HEK293T (cell line): ENCODE data around the gene LRRC43.

ENCODE experiments used
- CTCF ChIA-PET: fragments of 350-600 bp; formaldehyde crosslinking; extraction: SDS; loops from one replicate; lab custom pipeline; 2021; ENCODE audit warnings: antibody characterized with exemption, inconsistent platforms; lab: Yijun Ruan, JAX
- POLR2A ChIA-PET: fragments of 350-600 bp; formaldehyde crosslinking; extraction: SDS; loops from one replicate; lab custom pipeline; 2020; ENCODE audit warnings: antibody characterized with exemption, inconsistent platforms; lab: Yijun Ruan, JAX
- DNase-seq: peaks from one replicate; pipeline ENCODE4 v3.0.0; 2012; ENCODE audit warnings: mixed read lengths; ENCODE audit errors: extremely low spot score
- ARNT ChIP-seq: fragments of 450-650 bp; IDR thresholded peaks from 2 replicates; pipeline ENCODE4 v1.6.1; 2017; ENCODE audit warnings: mild to moderate bottlenecking
- BHLHE40 ChIP-seq: fragments of 450-650 bp; IDR thresholded peaks from 2 replicates; pipeline ENCODE4 v1.6.1; 2016; ENCODE audit warnings: mild to moderate bottlenecking, moderate library complexity, borderline replicate concordance
- CTBP1 ChIP-seq: fragments of 450-650 bp; IDR thresholded peaks from 2 replicates; pipeline ENCODE4 v1.6.1; 2016; ENCODE audit warnings: borderline replicate concordance
- ELF4 ChIP-seq: fragments of 450-650 bp; IDR thresholded peaks from 2 replicates; pipeline ENCODE4 v1.6.1; 2017; ENCODE audit warnings: antibody characterized with exemption
- FOXA1 ChIP-seq: fragments of 450-650 bp; IDR thresholded peaks from 2 replicates; pipeline ENCODE4 v1.6.1; 2016; ENCODE audit warnings: mild to moderate bottlenecking
- FOXK2 ChIP-seq: fragments of 450-650 bp; IDR thresholded peaks from 2 replicates; pipeline ENCODE4 v1.6.1; 2016; ENCODE audit warnings: mild to moderate bottlenecking
- FOXM1 ChIP-seq: fragments of 450-650 bp; IDR thresholded peaks from 2 replicates; pipeline ENCODE4 v1.6.1; 2017; ENCODE audit warnings: mild to moderate bottlenecking, borderline replicate concordance
- HDGF ChIP-seq: fragments of 450-650 bp; IDR thresholded peaks from 2 replicates; pipeline ENCODE4 v1.6.1; 2017; ENCODE audit warnings: antibody characterized with exemption, borderline replicate concordance
- L3MBTL2 ChIP-seq: fragments of 450-650 bp; conservative IDR thresholded peaks from 2 replicates; pipeline ENCODE4 v1.6.1; 2016; ENCODE audit warnings: mild to moderate bottlenecking
- LEF1 ChIP-seq: fragments of 450-650 bp; IDR thresholded peaks from 2 replicates; pipeline ENCODE4 v1.6.1; 2017; ENCODE audit warnings: mild to moderate bottlenecking, borderline replicate concordance
- NFRKB ChIP-seq: fragments of 450-650 bp; IDR thresholded peaks from 2 replicates; pipeline ENCODE4 v1.6.1; 2016; ENCODE audit warnings: mild to moderate bottlenecking, moderate library complexity
- PKNOX1 ChIP-seq: fragments of 450-650 bp; IDR thresholded peaks from 2 replicates; pipeline ENCODE4 v1.6.1; 2016
- SP1 ChIP-seq: fragments of 450-650 bp; IDR thresholded peaks from 2 replicates; pipeline ENCODE4 v1.6.1; 2017
- SUZ12 ChIP-seq: fragments of 450-650 bp; IDR thresholded peaks from 2 replicates; pipeline ENCODE4 v1.6.1; 2016; ENCODE audit warnings: mild to moderate bottlenecking
- TARDBP ChIP-seq: fragments of 450-650 bp; IDR thresholded peaks from 2 replicates; pipeline ENCODE4 v1.6.1; 2016
- ZNF384 ChIP-seq: fragments of 450-650 bp; IDR thresholded peaks from 2 replicates; pipeline ENCODE4 v1.6.1; 2016

LRRC43 gene

GRCh38 chr12:122182887-122183587 is at the start of gene LRRC43:
TSS of gene LRRC43 (plus strand) at chr12:122183123. CDS start at chr12:122183145, 22 bp downstream.
- no peak for DNase-seq
- no peak for TF ChIP-seq SUZ12
- TF ChIP-seq NFRKB, result no peak
- TF ChIP-seq ZNF384, result no peak
- no peak for TF ChIP-seq TARDBP
- TF ChIP-seq PKNOX1, result no peak
- TF ChIP-seq ARNT, result no peak
- no peak for TF ChIP-seq ELF4
- TF ChIP-seq BHLHE40, result no peak
- TF ChIP-seq SP1, result no peak
- no peak for TF ChIP-seq FOXM1
- TF ChIP-seq LEF1, result no peak
- ChIA-PET POLR2A (no interaction called here), CTCF (no interaction called here)

DNA sequence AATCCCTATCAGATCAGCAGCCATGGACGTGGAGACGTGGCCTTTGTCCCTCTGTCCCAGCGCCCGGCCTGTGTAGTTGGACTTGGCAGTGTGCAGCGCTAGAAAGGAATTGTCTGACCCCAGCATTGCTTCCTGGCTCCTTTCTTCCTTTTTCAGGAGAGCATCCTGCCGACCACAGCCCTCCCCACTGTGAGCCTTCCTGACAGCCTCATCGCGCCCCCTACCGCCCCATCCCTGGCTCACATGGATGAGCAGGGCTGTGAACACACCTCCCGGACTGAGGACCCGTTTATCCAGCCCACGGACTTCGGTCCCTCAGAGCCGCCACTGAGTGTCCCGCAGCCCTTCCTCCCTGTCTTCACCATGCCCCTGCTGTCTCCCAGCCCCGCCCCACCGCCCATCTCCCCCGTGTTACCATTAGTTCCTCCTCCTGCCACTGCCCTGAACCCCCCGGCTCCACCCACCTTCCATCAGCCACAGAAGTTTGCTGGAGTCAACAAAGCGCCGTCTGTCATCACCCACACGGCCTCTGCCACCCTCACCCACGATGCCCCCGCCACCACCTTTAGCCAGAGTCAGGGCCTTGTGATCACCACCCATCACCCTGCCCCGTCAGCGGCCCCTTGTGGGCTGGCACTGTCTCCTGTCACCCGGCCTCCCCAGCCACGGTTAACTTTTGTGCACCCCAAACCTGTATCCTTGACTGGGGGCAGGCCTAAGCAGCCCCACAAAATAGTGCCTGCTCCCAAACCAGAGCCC is 49.6 kb upstream of the LRRC43 start:
- no peak for DNase-seq
- no peak for TF ChIP-seq CTBP1
- TF ChIP-seq TARDBP, result no peak
- TF ChIP-seq FOXM1, result no peak
- TF ChIP-seq FOXK2, result no peak
- TF ChIP-seq FOXA1, result no peak
- no peak for TF ChIP-seq ELF4
- TF ChIP-seq LEF1, result no peak
- no peak for TF ChIP-seq ARNT
- POLR2A ChIA-PET, result no interaction called here
- CTCF ChIA-PET, result no interaction called here

DNA sequence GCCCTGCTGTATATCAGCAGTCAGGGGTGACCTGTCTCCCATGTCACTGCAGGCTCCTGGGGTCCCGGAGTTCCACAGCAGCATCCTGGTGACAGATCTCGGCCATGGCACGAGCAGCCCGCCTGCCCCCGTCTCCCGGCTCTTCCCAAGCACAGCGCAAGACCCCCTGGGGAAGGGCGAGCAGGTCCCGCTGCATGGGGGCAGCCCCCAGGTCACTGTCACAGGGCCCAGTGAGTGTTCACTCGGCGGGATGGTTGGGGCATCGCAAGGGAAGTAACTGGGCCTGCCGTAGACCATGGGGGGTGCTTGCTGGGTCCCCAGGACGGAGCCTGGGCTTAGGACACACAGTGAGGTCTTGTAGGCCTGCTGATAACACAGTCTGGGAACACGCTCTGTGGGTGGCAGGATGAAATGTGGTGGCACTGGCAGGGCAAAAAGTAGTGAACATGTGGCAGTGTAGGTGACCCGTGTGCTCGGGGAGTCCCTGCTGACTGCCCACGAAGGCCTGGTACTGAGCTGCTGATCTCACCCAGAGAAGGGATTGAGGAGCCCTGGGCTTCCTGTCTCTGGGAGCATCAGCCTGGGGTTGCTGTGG is 47.4 kb upstream of the LRRC43 start:
- no peak for DNase-seq

DNA sequence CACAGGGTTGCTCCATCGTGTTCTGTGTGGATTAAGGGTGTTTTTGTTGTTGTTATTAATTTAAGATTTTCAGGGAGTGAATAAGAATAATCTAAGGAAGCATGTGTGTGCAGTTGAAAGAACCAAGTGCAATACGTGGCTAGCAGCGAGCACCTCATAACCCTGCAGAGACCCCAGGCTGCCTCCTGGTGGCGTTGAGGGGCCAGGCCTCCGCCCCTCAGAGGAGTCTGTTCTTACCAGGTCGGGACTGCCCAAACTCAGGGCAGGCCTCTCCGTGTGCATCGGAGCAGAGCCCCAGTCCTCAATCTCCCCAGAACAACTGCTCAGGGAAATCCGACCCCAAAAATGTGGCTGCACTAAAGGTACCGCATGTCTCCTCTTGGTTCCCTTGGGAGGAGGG is 45.7 kb upstream of the LRRC43 start:
- ChIA-PET CTCF (no interaction called here), POLR2A (interaction anchor here (0.5 kb wide), 1 partner anchor 203 kb away, joined by 3 read pairs; no protein-coding TSS in a partner anchor)
- TF ChIP-seq SUZ12 (no peak), NFRKB (no peak), FOXA1 (no peak), ARNT (no peak), HDGF (no peak), FOXM1 (no peak), ELF4 (no peak), L3MBTL2 (no peak), PKNOX1 (no peak), LEF1 (no peak), TARDBP (no peak), CTBP1 (no peak), ZNF384 (no peak), FOXK2 (no peak), SP1 (no peak), BHLHE40 (no peak)
- DNase-seq, result no peak

More for the DNA sequence above, 47.4 kb upstream of the LRRC43 start:
- POLR2A ChIA-PET, result no interaction called here
- CTCF ChIA-PET, result no interaction called here
- no peak for TF ChIP-seq HDGF
- TF ChIP-seq SP1, result no peak
- no peak for TF ChIP-seq FOXA1
- no peak for TF ChIP-seq BHLHE40
- TF ChIP-seq ELF4, result no peak

DNA sequence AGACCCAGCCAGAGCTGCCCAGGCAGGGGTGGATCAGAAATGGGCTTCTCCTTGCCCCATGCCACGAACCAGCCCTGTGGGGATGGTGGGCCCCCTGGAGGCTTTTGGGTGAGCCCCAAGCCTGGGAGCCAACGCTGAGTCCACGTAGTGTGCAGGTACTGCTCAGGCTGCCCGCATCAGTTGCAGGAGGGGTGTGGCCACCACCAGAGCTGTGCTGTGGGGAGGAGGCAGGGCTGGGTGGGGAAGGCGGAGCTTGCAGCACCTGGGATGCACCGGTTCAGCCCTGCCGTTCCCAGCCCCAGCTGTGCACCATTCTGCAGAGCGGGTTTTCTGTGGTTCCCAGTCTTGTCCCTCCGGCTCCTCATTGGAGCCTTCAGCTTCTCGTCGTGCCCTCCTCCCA is 45.2 kb upstream of the LRRC43 start:
- CTCF ChIA-PET, result interaction anchor here (0.6 kb wide), 1 partner anchor 239 kb away, joined by 5 read pairs; no protein-coding TSS in a partner anchor
- TF ChIP-seq SUZ12 (no peak), SP1 (no peak), ELF4 (no peak), ARNT (no peak), BHLHE40 (no peak), PKNOX1 (no peak), HDGF (no peak), TARDBP (no peak), L3MBTL2 (no peak), ZNF384 (no peak), LEF1 (no peak), CTBP1 (no peak), FOXK2 (no peak), NFRKB (no peak), FOXA1 (no peak), FOXM1 (no peak)
- POLR2A ChIA-PET, result interaction anchor here (0.5 kb wide), 1 partner anchor 202 kb away, joined by 3 read pairs; no protein-coding TSS in a partner anchor
- DNase-seq, result no peak

DNA sequence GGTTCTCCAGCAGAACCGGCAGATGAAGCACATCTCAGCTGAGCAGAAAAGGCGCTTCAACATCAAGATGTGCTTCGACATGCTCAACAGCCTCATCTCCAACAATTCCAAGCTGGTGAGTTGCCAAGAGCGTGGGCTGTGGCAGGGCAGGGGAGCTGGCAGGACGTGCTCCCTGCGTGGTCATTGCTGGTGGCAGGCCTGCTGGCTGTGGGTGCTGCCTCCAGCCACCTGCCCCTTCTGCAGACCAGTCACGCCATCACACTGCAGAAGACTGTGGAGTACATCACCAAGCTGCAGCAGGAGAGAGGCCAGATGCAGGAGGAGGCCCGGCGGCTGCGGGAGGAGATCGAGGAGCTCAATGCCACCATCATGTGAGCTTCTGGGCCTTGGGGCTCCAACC is 44.7 kb upstream of the LRRC43 start:
- ChIA-PET POLR2A (no interaction called here), CTCF (interaction anchor here (0.6 kb wide), 1 partner anchor 239 kb away, joined by 5 read pairs; no protein-coding TSS in a partner anchor)
- no peak for TF ChIP-seq ZNF384
- TF ChIP-seq FOXM1, result no peak
- TF ChIP-seq NFRKB, result no peak
- no peak for TF ChIP-seq ELF4
- TF ChIP-seq PKNOX1, result no peak
- no peak for DNase-seq
